VCaP (cell line): ENCODE measurements around the gene HCST.
A peak's percentile ranks its signal among the peaks of the same experiment; 100 is the strongest.

ENCODE experiments used
- H3K27ac ChIP-seq: fragments of 450-650 bp; 2 replicates; pipeline ENCODE4 v1.5.1; 2017
- CTCF ChIP-seq: fragments of 450-650 bp; conservative IDR thresholded peaks from 2 replicates; pipeline ENCODE4 v1.5.1; 2017; ENCODE audit warnings: mild to moderate bottlenecking, moderate library complexity

The HCST gene, protein sequence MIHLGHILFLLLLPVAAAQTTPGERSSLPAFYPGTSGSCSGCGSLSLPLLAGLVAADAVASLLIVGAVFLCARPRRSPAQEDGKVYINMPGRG

GRCh38 chr19:35901854-35902661 lies at the start of gene HCST:
Gene HCST (plus strand): TSS chr19:35902529. CDS start chr19:35902594, 65 bp downstream.
- TF ChIP-seq CTCF: no peak
- peak within 1 kb of the TSS; percentile 52; the same call in 1 of the 2 replicates for H3K27ac ChIP-seq

DNA sequence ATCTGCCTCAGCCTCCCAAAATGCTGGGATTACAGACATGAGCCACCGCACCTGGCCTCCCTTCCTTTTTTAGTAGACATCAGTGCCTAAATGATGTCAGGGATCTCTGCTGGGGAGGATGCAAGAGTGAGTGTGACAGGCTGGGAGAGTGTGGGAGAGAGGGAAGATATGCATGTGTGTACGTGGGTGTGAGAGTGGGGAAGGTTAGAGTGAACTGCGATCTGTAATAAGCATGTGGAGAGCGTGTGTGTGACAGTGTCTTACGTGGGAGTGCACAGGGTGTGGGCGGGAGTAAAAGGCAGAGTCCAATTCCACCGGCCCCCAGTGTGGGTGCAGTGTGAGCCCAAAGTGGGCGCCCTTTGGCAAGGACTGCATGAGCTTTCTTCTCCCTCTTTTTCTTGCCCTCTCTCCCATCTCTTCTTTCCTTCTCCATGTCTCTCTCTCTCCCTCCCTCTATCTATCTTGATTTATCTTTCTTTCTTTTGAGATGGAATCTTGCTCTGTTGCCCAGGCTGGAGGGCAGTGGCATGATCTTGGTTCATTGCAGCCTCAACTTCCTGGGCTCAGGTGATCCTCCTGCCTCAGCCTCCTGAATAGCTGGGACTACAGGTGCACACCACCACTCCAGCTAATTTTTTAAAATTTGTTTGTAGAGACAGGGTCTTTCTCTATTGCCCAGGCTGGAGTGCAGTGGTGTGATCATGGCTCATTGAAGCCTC lies 49.1 kb upstream of the HCST start:
- no peak for TF ChIP-seq CTCF
- H3K27ac ChIP-seq: no peak overlapping the region

DNA sequence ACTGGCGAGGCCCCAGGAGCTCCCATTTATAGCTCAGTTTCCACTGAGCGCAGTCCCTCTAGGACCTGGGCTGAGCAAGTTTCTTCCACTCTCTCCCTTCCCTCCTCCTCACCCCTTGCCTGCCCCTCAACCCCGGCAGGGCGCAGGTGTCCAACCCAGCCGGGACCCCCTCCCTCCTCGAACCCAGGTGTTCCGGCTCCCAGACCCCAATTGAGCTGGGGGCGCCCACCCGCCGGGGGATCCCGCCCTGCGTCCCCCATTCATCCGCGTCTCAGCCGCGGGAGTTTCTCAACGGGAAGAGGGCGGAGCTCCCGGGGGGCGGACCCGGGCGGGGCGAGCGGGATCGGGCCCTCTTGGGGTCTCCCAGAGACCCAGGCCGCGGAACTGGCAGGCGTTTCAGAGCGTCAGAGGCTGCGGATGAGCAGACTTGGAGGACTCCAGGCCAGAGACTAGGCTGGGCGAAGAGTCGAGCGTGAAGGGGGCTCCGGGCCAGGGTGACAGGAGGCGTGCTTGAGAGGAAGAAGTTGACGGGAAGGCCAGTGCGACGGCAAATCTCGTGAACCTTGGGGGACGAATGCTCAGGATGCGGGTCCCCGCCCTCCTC lies 45.7 kb upstream of the HCST start, which contains the start of gene KIRREL2:
Gene KIRREL2, plus strand, starts transcription at position 366 of the 604 bp plus-strand sequence. Its CDS starts 209 bp downstream, at position 575.
- H3K27ac ChIP-seq: peak within 1 kb of the TSS; percentile 24; the same call in 1 of the 2 replicates

DNA sequence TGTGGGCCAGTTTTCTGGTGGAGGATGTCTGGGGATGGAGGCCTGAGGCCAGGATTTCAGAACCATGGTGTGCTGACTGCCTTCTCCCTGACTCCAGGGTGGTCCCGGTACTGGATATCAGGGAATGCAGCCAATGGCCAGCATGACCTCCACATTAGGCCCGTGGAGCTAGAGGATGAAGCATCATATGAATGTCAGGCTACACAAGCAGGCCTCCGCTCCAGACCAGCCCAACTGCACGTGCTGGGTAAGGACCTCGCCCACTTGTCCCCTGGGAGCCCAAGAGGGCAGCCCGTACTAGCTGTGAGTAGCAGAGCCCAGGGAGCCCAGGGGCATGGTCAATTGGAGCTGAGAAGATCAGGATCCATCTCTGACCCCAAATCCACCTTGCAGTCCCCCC lies 44.0 kb upstream of the HCST start:
- H3K27ac ChIP-seq: no peak overlapping the region
- TF ChIP-seq CTCF: no peak

More for the DNA sequence above, 45.7 kb upstream of the HCST start, which contains the start of gene KIRREL2:
- TF ChIP-seq CTCF: no peak

DNA sequence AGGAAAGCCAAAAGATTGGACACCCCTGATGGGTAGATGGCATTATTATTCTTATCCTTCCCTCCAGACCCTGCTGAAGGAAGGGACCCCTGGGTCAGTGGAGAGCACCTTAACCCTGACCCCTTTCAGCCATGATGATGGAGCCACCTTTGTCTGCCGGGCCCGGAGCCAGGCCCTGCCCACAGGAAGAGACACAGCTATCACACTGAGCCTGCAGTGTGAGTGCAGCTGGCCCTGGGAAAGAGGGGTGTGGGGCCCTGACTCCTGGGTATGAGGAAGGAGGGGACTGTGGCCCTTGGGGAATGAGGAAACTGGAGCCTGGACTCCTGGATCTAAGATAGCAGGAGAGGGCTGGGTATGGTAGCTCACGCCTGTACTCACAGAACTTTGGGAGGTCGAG lies 42.9 kb upstream of the HCST start:
- no peak for TF ChIP-seq CTCF
- no peak overlapping the region for H3K27ac ChIP-seq

- no peak for TF ChIP-seq CTCF
- H3K27ac ChIP-seq: no peak overlapping the region
Observed at GRCh38 chr19:35860436-35860817, 41.9 kb upstream of the HCST start.
